Activated CD4-positive, alpha-beta T cell treated with anti-CD3 and anti-CD28 coated beads, Interleukin-2, amount 50 U/mL, for 24 hours (primary cell): ENCODE measurements around the gene MSANTD3.

ENCODE experiments used
- DNase-seq, 2 donors: peaks; one replicate each; pipeline ENCODE4 v3.0.0-alpha.2; 2020; ENCODE audit warnings: low read depth in 1 of 2, low spot score in 1 of 2

Gene MSANTD3

GRCh38 chr9:100465274-100465673 is 38.3 kb downstream of the MSANTD3 start:
- no peak for DNase-seq

- no peak for DNase-seq
Observed at GRCh38 chr9:100465761-100466160, 38.8 kb downstream of the MSANTD3 start.

GRCh38 chr9:100466171-100466828 is 39.4 kb downstream of the MSANTD3 start:
- DNase-seq, result no peak

GRCh38 chr9:100466829-100467221 is 39.9 kb downstream of the MSANTD3 start:
- DNase-seq, result no peak

GRCh38 chr9:100468041-100468440 is 41.1 kb downstream of the MSANTD3 start:
- DNase-seq, result no peak

- no peak for DNase-seq
Observed at GRCh38 chr9:100472268-100472667, 45.3 kb downstream of the MSANTD3 start.

GRCh38 chr9:100472788-100473275 is 45.9 kb downstream of the MSANTD3 start, which contains the start of gene TMEFF1:
Gene TMEFF1, plus strand, starts transcription at chr9:100473149. Its CDS starts 396 bp downstream, at chr9:100473545.
- peak in 1 of 2 donors; percentile 7 for DNase-seq

GRCh38 chr9:100473276-100474081 is 46.5 kb downstream of the MSANTD3 start:
- DNase-seq, result peak in 1 of 2 donors; percentile 16

GRCh38 chr9:100474082-100474923 is 47.4 kb downstream of the MSANTD3 start:
- no peak for DNase-seq

- DNase-seq, result no peak
Observed at GRCh38 chr9:100474924-100475276, 48.0 kb downstream of the MSANTD3 start.

- no peak for DNase-seq
Observed at GRCh38 chr9:100477241-100477640, 50.3 kb downstream of the MSANTD3 start.

GRCh38 chr9:100478192-100478591 is 51.2 kb downstream of the MSANTD3 start:
- no peak for DNase-seq

- no peak for DNase-seq
Observed at GRCh38 chr9:100479820-100480219, 52.9 kb downstream of the MSANTD3 start.

- no peak for DNase-seq
Observed at GRCh38 chr9:100485196-100485595, 58.3 kb downstream of the MSANTD3 start.

GRCh38 chr9:100486479-100487176 is 59.7 kb downstream of the MSANTD3 start:
- DNase-seq, result no peak

- no peak for DNase-seq
Observed at GRCh38 chr9:100488177-100488576, 61.2 kb downstream of the MSANTD3 start.

- no peak for DNase-seq
Observed at GRCh38 chr9:100489836-100490235, 62.9 kb downstream of the MSANTD3 start.

GRCh38 chr9:100492952-100493351 is 66.0 kb downstream of the MSANTD3 start:
- no peak for DNase-seq

- no peak for DNase-seq
Observed at GRCh38 chr9:100498592-100498991, 71.6 kb downstream of the MSANTD3 start.

GRCh38 chr9:100499460-100499859 is 72.5 kb downstream of the MSANTD3 start:
- DNase-seq, result no peak

- no peak for DNase-seq
Observed at GRCh38 chr9:100499866-100500265, 72.9 kb downstream of the MSANTD3 start.
